Activated T-cell treated with anti-CD3 and anti-CD28 coated beads, Interleukin-2, amount 50 U/mL, for 24 hours (primary cell): ENCODE data around the gene OSTC.

Experiments used
- DNase-seq: peaks from one replicate; pipeline ENCODE4 v3.0.0-alpha.2; 2020
- H3K27ac Mint-ChIP-seq: 2 replicates; pipeline ENCODE4 v1.8.0; 2020; ENCODE audit warnings: mild to moderate bottlenecking, mixed read lengths
- H3K27me3 Mint-ChIP-seq: 2 replicates; pipeline ENCODE4 v1.8.0; 2020; ENCODE audit warnings: mixed read lengths
- H3K36me3 Mint-ChIP-seq: 2 replicates; pipeline ENCODE4 v1.8.0; 2020; ENCODE audit warnings: low read depth, mixed read lengths
- H3K4me1 Mint-ChIP-seq: 2 replicates; pipeline ENCODE4 v1.8.0; 2020; ENCODE audit warnings: low read depth, mixed read lengths
- H3K4me3 Mint-ChIP-seq: 2 replicates; pipeline ENCODE4 v1.8.0; 2020; ENCODE audit warnings: mild to moderate bottlenecking, moderate library complexity, mixed read lengths
- H3K9me3 Mint-ChIP-seq: 2 replicates; pipeline ENCODE4 v1.8.0; 2020; ENCODE audit warnings: mixed read lengths

The OSTC gene

GRCh38 chr4:108624263-108625056 is 25.9 kb upstream of the OSTC start:
- peaks cover 53% of the 10 kb centered on the region for H3K4me1 Mint-ChIP-seq
- no peak for DNase-seq
- H3K27ac Mint-ChIP-seq, result peak overlapping the region; percentile 99
- no peaks in the 10 kb centered on the region for H3K27me3 Mint-ChIP-seq
- H3K9me3 Mint-ChIP-seq, result no peaks in the 10 kb centered on the region
- H3K4me3 Mint-ChIP-seq, result peak overlapping the region; percentile 97
- peaks cover 99% of the 10 kb centered on the region for H3K36me3 Mint-ChIP-seq

DNA sequence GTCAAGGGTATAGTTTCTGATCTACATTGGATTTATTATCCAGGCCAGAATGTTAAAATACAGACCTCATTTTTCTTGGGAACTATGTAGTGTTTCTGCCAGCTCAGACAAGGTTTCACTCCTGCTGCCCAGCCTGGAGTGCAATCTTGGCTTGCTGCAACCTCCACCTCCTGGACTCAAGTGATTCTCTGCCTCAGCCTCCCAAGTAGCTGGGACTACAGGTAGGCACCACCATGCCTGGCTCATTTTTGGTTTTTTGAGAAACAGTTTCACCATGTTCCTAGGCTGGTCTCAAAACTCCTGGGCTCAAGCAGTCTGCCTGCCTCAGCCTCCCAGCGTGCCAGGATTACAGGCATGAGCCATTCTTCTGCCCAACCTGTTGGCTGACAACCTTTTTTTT is 24.3 kb upstream of the OSTC start:
- Mint-ChIP-seq H3K4me1 (peaks cover 47% of the 10 kb centered on the region), H3K27me3 (no peaks in the 10 kb centered on the region), H3K9me3 (no peaks in the 10 kb centered on the region), H3K27ac (peak overlapping the region; percentile 80), H3K36me3 (peaks cover 100% of the 10 kb centered on the region), H3K4me3 (no peak overlapping the region)
- DNase-seq, result no peak

- Mint-ChIP-seq H3K27ac (no peak overlapping the region), H3K27me3 (no peaks in the 10 kb centered on the region), H3K9me3 (no peaks in the 10 kb centered on the region), H3K4me3 (no peak overlapping the region), H3K36me3 (peaks cover 99% of the 10 kb centered on the region), H3K4me1 (peaks cover 34% of the 10 kb centered on the region)
- no peak for DNase-seq
Measured at GRCh38 chr4:108628411-108628810, 22.0 kb upstream of the OSTC start.

- Mint-ChIP-seq H3K36me3 (peaks cover 90% of the 10 kb centered on the region), H3K9me3 (no peaks in the 10 kb centered on the region), H3K27me3 (no peaks in the 10 kb centered on the region), H3K27ac (peak overlapping the region; percentile 40), H3K4me1 (peaks cover 3% of the 10 kb centered on the region), H3K4me3 (no peak overlapping the region)
- no peak for DNase-seq
Measured at GRCh38 chr4:108635070-108635655, 15.2 kb upstream of the OSTC start.

DNA sequence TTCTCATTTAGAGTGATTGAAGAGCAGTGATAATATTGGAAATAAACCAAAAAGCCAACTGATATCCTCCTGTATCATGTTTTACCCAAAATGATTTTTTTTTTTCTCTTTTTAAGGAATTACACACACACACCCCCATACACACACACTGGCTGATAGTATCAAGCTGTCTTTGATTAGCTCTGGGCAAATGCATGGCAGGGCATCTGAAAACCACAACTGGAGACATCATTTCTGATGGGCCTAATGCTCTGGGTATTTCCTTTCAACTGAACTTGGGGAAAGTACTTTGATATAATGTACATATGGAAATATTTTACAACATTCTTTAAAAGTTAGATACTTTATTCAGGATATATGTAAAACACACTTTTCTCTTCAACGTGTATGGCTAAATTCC is 14.2 kb upstream of the OSTC start:
- no peak for DNase-seq
- Mint-ChIP-seq H3K9me3 (no peaks in the 10 kb centered on the region), H3K36me3 (peaks cover 89% of the 10 kb centered on the region), H3K4me3 (no peak overlapping the region), H3K4me1 (peaks cover 3% of the 10 kb centered on the region), H3K27me3 (no peaks in the 10 kb centered on the region), H3K27ac (peak overlapping the region; percentile 76)

GRCh38 chr4:108637856-108638255 is 12.5 kb upstream of the OSTC start:
- Mint-ChIP-seq H3K9me3 (no peaks in the 10 kb centered on the region), H3K36me3 (peaks cover 83% of the 10 kb centered on the region), H3K27ac (no peak overlapping the region), H3K27me3 (no peaks in the 10 kb centered on the region), H3K4me1 (peaks cover 4% of the 10 kb centered on the region), H3K4me3 (no peak overlapping the region)
- no peak for DNase-seq

- Mint-ChIP-seq H3K4me3 (no peak overlapping the region), H3K36me3 (peaks cover 47% of the 10 kb centered on the region), H3K27ac (no peak overlapping the region), H3K27me3 (no peaks in the 10 kb centered on the region), H3K9me3 (no peaks in the 10 kb centered on the region), H3K4me1 (peaks cover 5% of the 10 kb centered on the region)
- no peak for DNase-seq
Measured at GRCh38 chr4:108644237-108644636, 6.2 kb upstream of the OSTC start.

- Mint-ChIP-seq H3K27ac (no peak overlapping the region), H3K4me3 (no peak overlapping the region)
Measured at GRCh38 chr4:108646706-108647105, 3.7 kb upstream of the OSTC start.

GRCh38 chr4:108649863-108650211 is 562 bp upstream of the OSTC start:
- no peak for DNase-seq
- Mint-ChIP-seq H3K36me3 (peaks cover 51% of the 10 kb centered on the region), H3K4me3 (peak overlapping the region; percentile 79), H3K27me3 (no peaks in the 10 kb centered on the region), H3K9me3 (no peaks in the 10 kb centered on the region), H3K4me1 (peaks cover 34% of the 10 kb centered on the region), H3K27ac (peak overlapping the region; percentile 98)

More at GRCh38 chr4:108646706-108647105, 3.7 kb upstream of the OSTC start:
- no peaks in the 10 kb centered on the region for H3K9me3 Mint-ChIP-seq
- DNase-seq, result no peak
- H3K4me1 Mint-ChIP-seq, result peaks cover 15% of the 10 kb centered on the region
- H3K36me3 Mint-ChIP-seq, result peaks cover 37% of the 10 kb centered on the region
- H3K27me3 Mint-ChIP-seq, result no peaks in the 10 kb centered on the region

- Mint-ChIP-seq H3K27me3 (no peaks in the 10 kb centered on the region), H3K4me3 (peak overlapping the region; percentile 97), H3K9me3 (no peaks in the 10 kb centered on the region), H3K4me1 (peaks cover 38% of the 10 kb centered on the region), H3K36me3 (peaks cover 61% of the 10 kb centered on the region), H3K27ac (peak overlapping the region; percentile 98)
- DNase-seq, result no peak
Measured at GRCh38 chr4:108651014-108651791, 804 bp downstream of the OSTC start.

- H3K4me3 Mint-ChIP-seq, result no peak overlapping the region
- no peak for DNase-seq
- peaks cover 91% of the 10 kb centered on the region for H3K36me3 Mint-ChIP-seq
- H3K9me3 Mint-ChIP-seq, result no peaks in the 10 kb centered on the region
- H3K27me3 Mint-ChIP-seq, result no peaks in the 10 kb centered on the region
- H3K27ac Mint-ChIP-seq, result no peak overlapping the region
- peaks cover 6% of the 10 kb centered on the region for H3K4me1 Mint-ChIP-seq
Measured at GRCh38 chr4:108662629-108663028, 12.2 kb downstream of the OSTC start.

DNA sequence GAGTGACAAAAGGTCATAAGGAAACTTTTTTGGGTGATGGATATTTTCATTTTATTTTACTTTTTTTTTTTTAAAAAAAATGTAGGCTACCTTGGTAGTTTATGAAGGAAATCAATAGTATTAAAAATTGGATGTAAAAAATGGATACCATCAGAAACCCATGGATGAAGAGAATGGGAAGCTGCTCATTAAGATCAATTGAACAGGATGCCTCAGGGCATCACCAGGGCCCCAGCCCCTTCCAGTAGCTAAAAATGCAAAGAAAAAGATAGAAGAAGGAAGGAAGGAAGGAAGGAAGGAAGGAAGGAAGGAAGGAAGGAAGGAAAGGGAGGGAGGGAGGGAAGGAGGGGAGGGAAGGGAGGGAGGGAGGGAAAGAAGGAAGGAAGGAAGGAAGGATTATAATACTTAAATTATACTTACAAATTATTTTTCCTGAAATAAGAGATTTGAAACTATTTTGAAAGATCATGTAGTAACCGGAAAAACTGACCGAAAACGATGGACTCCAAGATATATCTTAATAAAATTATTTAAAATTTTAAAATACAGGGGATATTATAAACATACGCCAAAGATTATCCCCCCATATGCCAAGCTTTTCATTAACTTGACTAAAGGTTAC is 24.1 kb downstream of the OSTC start:
- Mint-ChIP-seq H3K27ac (no peak overlapping the region), H3K36me3 (peaks cover 63% of the 10 kb centered on the region), H3K27me3 (no peaks in the 10 kb centered on the region), H3K9me3 (no peaks in the 10 kb centered on the region), H3K4me3 (no peak overlapping the region), H3K4me1 (no peaks in the 10 kb centered on the region)
- no peak for DNase-seq

DNA sequence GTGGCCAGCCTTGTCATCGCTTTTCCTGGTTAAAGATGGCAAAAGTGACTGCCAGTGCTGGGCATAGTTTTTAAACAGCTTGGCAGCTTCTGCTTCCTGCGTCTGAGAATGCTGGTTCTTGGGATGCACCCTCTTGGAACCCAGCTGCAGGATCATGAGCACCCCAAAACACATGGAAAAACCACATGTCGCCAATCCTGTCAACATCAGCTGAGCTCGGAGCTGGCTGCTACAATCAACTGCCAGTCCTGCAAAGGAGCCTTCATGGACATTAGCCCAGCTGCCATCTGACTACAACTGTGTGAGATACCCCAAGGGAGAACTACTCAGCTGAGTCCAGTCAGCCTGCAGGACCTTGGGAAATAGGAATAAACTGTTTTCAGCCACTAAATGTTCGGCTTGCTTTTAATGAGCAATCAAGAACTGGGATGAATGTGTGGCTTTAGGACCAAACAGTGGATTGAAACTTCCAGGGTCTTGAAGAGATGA is 31.0 kb downstream of the OSTC start:
- DNase-seq, result no peak
- Mint-ChIP-seq H3K27me3 (no peaks in the 10 kb centered on the region), H3K4me1 (no peaks in the 10 kb centered on the region), H3K4me3 (no peak overlapping the region), H3K27ac (no peak overlapping the region), H3K36me3 (peaks cover 20% of the 10 kb centered on the region), H3K9me3 (no peaks in the 10 kb centered on the region)

DNA sequence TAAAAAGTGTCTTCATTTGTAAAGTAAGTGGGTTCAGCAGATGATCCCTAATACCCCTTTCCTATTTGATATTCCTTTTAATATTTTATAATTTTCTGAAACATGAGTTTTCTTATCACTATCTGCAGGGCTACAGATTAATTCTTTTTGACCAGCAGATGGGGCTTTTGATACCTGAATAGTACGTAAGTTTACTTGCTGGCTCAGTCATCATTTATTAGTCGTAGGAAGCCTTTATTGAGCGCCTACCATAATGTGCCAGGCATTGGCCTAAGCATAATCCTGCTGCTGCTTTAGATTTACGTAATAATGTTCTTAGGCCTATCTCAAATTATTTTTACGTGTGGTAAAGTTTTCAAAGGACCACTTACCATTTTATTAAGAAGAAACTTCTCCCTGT is 33.1 kb downstream of the OSTC start:
- Mint-ChIP-seq H3K4me1 (no peaks in the 10 kb centered on the region), H3K27ac (no peak overlapping the region), H3K9me3 (no peaks in the 10 kb centered on the region), H3K27me3 (no peaks in the 10 kb centered on the region), H3K36me3 (peaks cover 6% of the 10 kb centered on the region), H3K4me3 (no peak overlapping the region)
- DNase-seq, result no peak
